HCEC 1CT (cell line): ENCODE results near the gene SERPIND1.

Experiments used
- DNase-seq: peaks from one replicate; pipeline ENCODE4 v3.0.0-alpha.2; 2017

SERPIND1 gene

DNA sequence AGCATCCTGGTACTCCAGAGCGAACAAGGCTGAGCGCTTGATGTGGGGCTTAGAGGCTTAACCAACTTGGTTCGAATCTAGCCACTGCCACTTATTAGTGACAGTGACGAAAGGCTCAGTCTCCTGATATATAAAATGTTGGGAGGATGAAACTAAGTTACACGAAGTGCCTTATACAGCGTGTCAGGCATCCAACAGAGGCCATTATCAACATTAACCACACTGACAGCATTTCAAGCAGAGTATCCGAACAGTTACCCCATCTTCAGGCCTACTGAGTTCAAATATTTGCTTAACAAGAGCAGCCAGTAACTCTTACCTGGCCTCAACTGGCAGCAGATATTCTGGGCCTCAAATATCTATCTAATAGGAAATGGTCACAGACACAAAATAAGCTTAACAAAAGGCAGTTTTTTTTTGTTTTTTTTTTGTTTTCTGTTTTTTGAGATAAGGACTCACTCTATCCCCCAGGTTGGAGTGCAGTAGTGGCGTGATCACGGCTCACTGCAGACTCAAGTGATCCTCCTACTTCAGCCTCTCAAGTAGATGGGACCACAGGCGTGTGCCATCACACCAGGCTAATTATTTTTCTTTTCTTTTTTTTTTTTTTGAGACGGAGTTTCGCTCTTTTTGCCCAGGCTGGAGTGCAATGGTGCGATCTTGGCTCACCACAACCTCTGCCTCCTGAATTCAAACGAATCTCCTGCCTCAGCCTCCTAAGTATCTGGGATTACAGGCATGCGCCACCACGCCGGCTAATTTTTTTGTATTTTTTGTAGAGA lies 2.9 kb downstream of the SERPIND1 start:
- no peak for DNase-seq

DNA sequence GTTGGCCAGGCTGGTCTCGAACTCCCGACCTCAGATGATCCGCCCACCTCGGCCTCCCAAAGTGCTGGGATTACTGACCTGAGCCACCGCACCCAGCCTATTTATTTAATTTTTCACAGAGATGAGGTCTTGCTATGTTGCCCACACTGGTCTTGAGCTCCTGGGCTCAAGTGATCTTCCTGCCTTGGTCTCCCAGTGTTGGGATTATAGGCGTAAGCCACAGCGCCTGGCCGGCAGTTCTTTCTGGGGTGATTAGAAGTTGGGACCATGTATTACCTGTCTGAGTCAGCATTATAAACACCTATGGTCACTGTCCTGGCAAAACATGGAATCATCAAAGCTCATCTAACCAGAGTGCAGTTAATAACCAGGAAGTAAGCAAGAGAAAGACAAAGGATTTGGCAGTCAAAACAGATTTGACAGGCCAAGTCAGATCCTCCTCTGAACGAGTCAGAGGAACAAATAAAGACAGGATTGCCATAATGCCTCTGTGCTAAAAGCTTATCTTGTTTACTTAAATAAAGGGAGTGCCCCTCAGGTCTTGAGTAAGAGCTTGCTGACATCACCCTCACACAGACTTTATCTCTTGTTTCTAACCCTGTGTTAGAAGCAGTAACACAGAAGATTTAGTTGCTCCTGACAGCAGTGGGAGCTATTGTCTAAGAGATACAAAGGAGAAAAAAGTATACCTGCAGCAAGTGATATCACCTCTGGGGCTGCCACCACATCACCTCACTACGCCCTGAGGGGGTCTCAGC lies 3.7 kb downstream of the SERPIND1 start:
- DNase-seq = peak; percentile 92

DNA sequence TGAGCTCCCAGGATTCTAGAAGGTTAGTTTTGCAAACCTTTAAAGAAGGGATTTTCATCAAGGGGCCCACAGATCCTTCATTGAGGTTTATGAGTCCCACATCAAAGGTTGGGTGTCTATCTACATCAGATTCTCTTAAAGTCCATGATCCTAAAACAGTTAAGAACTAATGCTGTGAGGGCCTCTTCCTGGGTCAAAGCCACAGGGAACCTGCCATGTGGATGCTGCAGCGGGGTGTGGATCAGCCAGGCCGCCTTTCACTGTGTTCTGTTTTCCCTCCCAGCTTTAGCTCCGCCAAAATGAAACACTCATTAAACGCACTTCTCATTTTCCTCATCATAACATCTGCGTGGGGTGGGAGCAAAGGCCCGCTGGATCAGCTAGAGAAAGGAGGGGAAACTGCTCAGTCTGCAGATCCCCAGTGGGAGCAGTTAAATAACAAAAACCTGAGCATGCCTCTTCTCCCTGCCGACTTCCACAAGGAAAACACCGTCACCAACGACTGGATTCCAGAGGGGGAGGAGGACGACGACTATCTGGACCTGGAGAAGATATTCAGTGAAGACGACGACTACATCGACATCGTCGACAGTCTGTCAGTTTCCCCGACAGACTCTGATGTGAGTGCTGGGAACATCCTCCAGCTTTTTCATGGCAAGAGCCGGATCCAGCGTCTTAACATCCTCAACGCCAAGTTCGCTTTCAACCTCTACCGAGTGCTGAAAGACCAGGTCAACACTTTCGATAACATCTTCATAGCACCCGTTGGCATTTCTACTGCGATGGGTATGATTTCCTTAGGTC lies 5.3 kb downstream of the SERPIND1 start:
- no peak for DNase-seq

DNA sequence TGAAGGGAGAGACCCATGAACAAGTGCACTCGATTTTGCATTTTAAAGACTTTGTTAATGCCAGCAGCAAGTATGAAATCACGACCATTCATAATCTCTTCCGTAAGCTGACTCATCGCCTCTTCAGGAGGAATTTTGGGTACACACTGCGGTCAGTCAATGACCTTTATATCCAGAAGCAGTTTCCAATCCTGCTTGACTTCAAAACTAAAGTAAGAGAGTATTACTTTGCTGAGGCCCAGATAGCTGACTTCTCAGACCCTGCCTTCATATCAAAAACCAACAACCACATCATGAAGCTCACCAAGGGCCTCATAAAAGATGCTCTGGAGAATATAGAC lies 5.9 kb downstream of the SERPIND1 start:
- peak; percentile 83 for DNase-seq

DNA sequence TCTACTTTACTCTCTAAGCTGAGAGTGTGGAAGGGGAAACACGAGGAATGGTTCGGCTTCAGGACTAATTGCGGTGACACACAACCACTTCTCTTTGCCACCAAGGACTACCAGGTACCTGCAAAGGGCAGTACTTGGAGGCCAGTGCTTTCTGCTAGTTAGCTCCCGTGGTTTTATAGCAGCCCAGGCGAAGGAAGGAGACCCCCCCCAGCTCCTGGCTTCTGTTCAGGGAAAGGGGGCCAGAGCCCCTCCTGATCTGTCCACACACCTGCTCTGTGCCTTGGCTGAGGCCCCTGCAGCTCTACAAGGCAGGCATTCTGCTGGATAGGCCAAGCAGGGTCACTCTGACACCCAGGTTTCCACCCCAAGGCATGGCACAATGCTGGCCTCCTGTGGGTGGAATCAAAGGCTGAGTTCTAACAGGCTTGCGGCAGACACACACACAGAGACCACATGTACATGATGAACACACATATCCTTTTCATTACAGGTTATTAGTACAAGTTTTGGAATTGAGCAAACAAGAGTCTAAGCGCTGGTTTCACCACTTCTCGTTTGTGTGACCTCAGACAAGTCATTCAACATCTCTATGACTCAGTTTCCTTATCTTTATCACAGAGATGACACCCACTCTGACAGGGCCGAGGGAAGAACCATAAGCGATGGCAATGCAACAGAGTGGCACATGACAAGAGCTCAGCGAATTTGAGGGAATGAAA lies 7.5 kb downstream of the SERPIND1 start:
- DNase-seq = no peak

DNA sequence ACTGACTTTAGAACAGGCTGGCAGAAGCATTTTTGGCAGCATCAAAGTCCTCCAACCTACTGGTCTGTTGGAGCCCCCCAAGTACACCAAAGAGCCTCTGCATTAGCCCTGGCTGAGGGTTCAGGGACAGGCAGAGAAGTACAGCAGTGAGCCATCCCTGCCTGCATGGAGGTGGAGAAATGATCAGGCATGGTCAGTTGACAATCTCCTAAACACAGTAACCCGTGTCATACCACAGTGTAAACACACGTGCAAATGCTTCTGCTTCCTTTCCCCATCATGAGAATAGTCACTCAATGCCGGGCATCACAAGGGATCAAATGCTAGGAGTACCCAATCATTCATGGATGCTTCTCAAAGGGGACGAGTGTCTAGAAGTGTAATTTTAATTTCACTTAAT lies 8.2 kb downstream of the SERPIND1 start:
- DNase-seq = no peak

DNA sequence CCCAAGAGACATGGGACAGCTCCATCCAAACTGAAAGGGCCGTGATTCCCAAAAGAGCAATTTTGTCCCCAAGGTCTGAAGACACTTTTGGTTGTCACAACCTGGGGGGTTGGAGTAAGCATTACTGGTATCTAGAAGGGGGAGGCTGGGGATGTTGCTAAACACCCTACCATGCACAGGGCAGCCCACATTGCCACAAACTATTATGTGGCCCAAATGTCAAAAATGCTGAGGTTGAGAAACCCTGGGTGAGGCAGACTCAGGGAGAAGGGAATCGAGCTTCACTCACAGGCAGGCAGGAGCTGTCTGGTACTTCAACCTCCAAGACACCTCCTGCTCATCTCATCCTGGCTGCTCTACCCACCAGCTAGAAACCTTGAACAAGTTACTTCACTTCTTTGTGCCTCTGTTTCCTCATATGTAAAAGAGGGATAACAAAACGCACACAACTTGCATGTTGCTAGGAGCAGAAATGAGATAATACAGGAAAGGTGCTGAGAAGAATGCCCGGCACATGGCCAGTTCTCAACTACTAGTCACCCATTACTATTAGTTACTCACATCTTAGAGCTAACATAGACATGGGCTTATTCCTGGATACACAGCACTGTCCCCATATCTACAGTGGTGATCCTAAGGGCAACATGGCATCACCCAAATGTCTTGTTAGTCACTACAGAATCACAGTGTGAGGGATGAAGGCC lies 8.8 kb downstream of the SERPIND1 start:
- DNase-seq = no peak

DNA sequence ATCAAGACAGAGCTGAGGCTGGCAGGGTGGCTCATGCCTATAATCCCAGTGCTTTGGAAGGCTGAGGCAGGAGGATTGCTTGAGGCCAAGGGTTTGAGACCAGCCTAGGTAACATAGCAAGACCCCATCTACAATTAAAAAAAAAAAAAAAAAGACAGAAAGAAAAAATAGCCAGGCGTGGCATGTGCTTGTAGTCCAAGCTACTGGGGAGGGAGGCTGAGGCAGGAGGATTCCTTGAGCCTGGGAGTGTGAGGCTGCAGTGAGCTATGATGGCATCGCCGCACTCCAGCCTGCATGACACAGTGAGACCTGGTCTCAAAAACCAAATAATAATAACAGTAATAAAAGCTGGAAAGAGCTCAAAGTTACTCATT lies 9.4 kb downstream of the SERPIND1 start:
- no peak for DNase-seq

DNA sequence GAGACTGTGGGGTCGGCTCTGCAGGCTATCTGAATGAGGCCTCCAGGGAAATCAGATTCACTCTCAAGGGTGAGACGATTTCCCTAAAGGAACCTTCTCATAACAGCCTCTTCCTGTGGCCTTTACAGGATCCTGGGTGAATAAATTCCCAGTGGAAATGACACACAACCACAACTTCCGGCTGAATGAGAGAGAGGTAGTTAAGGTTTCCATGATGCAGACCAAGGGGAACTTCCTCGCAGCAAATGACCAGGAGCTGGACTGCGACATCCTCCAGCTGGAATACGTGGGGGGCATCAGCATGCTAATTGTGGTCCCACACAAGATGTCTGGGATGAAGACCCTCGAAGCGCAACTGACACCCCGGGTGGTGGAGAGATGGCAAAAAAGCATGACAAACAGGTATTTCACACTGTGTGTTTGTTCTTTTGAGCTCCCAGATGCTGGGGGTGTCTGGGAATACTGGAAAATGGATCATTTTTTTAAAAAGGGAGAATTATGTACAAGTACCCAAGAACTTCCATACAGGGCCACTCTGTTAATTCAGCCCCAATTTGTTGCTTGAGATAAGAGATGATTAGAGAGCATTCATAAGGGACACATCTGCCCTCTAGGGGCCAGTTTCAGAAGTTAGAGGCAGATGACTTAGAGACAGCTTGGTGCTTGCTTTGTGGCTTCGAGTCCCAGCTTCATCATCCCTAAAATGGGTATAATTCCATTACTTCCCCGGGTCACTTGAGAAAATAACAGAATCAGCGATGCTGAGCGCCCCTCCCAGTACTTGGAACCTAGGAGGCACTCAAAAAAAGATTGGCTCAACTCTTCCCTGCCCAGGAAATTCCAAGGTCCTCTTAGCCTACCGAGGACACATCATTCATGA lies 10.2 kb downstream of the SERPIND1 start:
- DNase-seq = peak; percentile 57

DNA sequence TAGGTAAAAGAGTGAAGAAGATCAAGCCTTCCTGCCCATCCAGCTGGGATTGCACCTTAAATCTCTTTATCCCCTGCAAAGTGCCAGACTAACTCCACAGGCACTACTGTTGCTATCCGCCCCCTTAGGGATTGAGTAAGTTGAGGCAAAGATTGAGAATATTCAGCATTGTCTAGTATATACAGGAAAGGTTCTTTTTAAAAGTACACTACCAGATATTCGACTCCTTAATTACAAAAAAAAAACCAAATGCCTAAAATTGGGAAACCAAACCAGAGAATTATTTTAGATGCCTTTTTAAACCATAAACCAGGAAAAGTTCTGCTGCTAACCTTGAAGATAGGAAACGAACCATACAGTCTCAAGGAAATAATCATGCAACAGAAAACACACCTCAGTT lies 11.5 kb downstream of the SERPIND1 start:
- DNase-seq = no peak

DNA sequence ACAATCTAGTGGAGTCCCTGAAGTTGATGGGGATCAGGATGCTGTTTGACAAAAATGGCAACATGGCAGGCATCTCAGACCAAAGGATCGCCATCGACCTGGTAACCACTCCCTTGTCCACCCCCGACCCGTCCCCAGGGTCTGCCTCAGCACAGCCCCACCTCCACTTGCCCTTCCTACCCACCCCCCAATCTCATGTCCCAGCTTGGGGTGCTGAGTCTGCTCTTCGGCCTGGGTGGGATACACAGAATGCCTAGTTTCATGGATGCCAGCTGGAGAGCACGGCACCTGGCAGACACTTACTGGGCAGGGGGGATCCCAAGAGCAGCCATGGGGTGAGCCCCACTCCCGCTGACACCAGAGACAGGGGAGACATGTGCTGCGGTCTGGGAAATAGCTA lies 12.1 kb downstream of the SERPIND1 start:
- no peak for DNase-seq

DNA sequence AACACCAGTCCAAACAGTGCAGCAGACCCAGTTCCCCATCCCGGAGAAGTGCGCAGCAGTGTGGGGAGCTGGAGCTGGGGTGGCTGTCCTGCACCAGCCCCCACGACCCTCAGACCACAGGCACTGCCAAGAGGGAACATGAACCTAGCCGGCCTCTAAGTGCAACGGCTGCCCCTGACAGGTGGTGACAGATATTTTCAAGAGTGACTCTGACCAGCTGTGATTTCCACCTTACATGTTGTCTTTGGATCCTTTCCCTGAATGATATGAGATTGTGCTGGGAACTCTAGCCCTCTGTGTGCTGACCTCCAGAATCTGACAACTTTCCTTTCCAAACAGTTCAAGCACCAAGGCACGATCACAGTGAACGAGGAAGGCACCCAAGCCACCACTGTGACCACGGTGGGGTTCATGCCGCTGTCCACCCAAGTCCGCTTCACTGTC lies 12.6 kb downstream of the SERPIND1 start:
- DNase-seq = no peak

DNA sequence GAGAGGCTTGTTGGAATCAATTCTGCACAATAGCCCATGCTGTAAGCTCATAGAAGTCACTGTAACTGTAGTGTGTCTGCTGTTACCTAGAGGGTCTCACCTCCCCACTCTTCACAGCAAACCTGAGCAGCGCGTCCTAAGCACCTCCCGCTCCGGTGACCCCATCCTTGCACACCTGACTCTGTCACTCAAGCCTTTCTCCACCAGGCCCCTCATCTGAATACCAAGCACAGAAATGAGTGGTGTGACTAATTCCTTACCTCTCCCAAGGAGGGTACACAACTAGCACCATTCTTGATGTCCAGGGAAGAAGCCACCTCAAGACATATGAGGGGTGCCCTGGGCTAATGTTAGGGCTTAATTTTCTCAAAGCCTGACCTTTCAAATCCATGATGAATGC lies 13.3 kb downstream of the SERPIND1 start:
- no peak for DNase-seq

DNA sequence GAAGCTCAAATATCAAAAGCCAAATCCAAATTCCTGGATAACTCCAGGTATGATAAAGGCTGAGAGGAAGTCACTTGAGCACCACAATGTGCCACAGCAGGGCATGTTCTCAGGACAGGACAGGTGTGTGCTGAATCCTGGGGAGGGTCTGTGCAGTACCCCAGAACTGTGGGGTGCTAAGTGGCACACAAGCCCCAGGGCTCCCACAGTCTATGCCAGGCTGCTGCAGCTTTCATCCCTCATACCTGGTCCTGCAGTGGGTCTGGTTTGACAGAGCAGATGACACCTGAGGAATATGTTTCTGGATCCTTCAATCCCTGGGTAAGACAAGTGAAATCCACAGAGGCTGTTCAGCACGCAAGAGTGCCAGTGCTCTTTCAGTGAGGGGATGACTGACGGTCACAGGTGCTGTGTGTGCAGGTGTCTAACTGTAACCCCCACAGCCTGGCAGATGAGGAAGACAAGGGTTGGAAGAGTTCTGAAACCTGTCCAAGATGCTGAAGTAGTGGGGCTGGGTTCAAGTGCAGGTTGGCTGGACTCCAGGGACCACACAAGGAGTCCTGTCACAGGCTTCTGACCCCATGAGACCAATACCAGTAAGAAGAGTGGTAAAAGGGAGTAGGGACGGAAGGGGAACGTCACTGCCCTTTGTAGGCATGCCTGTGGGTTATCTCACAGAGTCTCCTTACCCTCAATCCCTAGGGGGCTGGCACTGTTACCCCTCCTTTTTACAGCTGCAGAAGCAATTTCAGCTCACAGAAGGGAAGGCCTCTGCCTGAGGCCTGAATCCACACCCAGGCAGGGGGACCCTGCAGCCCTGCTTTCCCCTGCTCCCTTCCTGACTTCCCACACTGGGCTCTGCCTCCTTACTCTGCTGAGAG lies 14.1 kb downstream of the SERPIND1 start:
- no peak for DNase-seq

DNA sequence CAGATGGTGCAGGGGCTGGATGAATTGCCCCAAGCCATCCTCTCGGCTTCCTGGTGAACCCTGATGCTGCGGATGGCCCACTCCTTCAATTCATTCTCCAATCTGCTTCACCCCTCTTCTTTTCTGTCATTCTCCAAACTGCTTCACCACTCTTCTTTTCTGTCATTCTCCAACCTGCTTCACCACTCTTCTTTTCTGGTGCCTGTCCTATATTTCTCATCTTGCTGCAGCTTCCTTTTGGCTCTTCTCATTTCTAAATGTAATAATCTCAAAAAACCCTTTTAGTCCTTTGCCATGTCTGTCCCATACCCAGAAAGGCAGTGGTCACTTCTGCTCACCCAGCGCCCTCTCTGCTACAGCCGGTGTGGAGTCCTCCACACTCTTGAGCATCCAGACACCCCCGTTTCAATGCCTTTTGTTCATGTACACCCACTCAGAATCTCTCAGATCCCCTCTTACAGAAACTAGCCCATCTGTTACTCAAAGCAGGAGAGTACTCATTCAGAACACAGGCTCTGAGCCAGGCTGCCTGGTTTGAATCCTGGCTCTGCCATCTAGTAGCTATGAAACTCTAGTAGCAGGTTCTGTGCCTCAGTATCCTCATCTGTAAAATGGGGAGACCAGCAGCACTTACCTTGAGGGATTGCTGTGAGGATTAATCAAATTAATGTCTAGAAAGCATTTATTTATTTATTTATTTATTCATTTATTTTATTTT lies 14.9 kb downstream of the SERPIND1 start:
- no peak for DNase-seq

DNA sequence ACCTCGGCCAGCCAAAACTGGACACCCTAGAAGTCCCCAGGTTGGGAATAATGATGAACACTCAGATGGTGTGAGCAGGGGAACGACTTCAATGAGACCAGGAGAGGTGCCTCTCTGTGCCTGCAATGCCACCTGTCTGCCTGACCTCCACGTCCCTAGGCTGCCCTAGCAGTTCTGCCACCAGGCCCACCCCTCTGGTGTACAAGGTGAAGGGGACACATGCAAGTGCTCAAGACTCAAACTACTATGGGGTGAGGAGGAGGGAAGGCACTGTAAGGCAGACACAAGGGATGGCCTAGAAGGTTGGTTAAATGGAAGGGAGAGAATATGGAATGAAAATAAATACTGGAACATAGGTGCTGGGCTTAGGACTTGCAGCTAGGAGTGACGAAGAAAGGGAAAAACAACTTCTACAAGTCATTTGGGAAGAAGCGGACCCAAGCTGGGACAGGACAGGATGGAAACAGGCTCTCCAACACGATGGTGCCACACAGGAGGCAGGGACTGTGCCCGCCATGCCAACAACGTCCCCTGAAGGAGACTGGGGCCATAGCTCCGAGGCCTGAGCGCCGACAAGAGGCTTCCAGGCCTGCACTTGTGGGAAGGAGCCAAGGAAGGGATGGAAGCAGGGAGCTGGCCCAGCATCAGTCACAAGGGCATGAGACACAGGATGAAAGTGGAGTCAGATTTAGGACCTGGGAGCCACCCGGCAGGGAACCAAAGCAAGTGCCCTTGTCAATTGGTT lies 18.5 kb downstream of the SERPIND1 start:
- DNase-seq = no peak

DNA sequence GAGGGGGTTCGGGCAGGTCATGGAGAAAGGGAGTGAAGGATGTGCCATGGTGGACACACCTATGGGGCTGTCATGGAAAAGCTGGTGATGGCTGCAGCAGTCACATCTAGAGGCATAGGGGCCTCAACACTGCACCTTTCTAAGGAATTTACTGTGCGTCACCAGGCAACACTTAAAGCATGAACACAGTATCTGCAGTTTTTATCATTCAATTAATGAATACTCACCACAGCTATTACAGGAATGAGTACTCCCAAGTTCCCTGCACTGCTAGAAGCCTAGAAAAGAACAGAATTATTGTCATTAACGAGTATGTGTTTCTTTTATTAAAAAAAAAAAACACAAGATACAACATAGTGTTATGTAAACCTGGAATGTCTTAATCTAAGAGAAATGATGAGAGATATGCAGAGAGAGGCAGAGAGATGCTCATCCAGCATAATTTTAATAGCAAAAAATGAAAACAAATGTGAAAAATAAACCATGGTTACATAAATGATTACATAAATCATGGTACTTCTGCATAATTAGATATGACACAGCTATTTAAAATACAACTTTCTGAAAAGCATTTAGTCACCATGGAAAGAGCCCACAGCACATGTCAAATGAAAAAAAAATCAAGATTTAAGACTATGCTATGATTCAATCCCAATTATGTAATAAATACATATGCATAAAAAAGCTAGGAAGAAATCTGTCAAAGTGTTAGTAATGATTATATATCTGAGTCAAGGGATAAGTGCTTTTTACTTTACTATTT lies 19.2 kb downstream of the SERPIND1 start:
- DNase-seq = peak; percentile 54
